HS-27A (cell line): ENCODE results near the gene FEZ2.

Experiments
- DNase-seq: peaks from one replicate; pipeline ENCODE4 v3.0.0-alpha.2; 2012; ENCODE audit warnings: low read depth, missing footprints

Gene FEZ2

GRCh38 chr2:36586672-36587071, 11.3 kb downstream of the FEZ2 start:
- no peak for DNase-seq

GRCh38 chr2:36584148-36584794, 13.7 kb downstream of the FEZ2 start:
- no peak for DNase-seq

- DNase-seq = no peak
Observed at GRCh38 chr2:36582951-36583350, 15.0 kb downstream of the FEZ2 start.

- DNase-seq = no peak
Observed at GRCh38 chr2:36582538-36582937, 15.4 kb downstream of the FEZ2 start.

GRCh38 chr2:36579297-36579664, 18.7 kb downstream of the FEZ2 start:
- DNase-seq = no peak

- no peak for DNase-seq
Observed at GRCh38 chr2:36578343-36579296, 19.3 kb downstream of the FEZ2 start.

- no peak for DNase-seq
Observed at GRCh38 chr2:36577884-36578283, 20.1 kb downstream of the FEZ2 start.

- no peak for DNase-seq
Observed at GRCh38 chr2:36574560-36574959, 23.4 kb downstream of the FEZ2 start.

GRCh38 chr2:36573165-36573564, 24.8 kb downstream of the FEZ2 start:
- no peak for DNase-seq

- DNase-seq = no peak
Observed at GRCh38 chr2:36572719-36573059, 25.3 kb downstream of the FEZ2 start.

- DNase-seq = no peak
Observed at GRCh38 chr2:36572054-36572718, 25.8 kb downstream of the FEZ2 start.

GRCh38 chr2:36570416-36570815, 27.6 kb downstream of the FEZ2 start:
- DNase-seq = no peak

GRCh38 chr2:36569267-36569856, 28.6 kb downstream of the FEZ2 start:
- no peak for DNase-seq

GRCh38 chr2:36568516-36569246, 29.3 kb downstream of the FEZ2 start:
- DNase-seq = peak; percentile 84

- DNase-seq = no peak
Observed at GRCh38 chr2:36567711-36568408, 30.1 kb downstream of the FEZ2 start.

- DNase-seq = no peak
Observed at GRCh38 chr2:36566887-36567286, 31.1 kb downstream of the FEZ2 start.

- DNase-seq = no peak
Observed at GRCh38 chr2:36565712-36566111, 32.3 kb downstream of the FEZ2 start.

GRCh38 chr2:36564377-36564930, 33.5 kb downstream of the FEZ2 start:
- no peak for DNase-seq

- DNase-seq = no peak
Observed at GRCh38 chr2:36562973-36563532, 34.9 kb downstream of the FEZ2 start.

GRCh38 chr2:36562240-36562639, 35.7 kb downstream of the FEZ2 start:
- DNase-seq = peak; percentile 72
